Measurements from ENCODE around the gene GGA1.
"Not testable (repeated sequence)": the region's sequence is repeated elsewhere in the genome, so short reads cannot be mapped to it uniquely, and the experiment has no call there.

GGA1 gene

GRCh38 chr22:37604875-37605274 is 3.8 kb upstream of the GGA1 start:
- H3K4me2 ChIP-seq (ENCODE audit: low read length): no peak overlapping the region
- no peak overlapping the region for H4K8ac ChIP-seq (ENCODE audit: low read depth, low read length)
- H4K5ac ChIP-seq (ENCODE audit: low read length): no peak overlapping the region
- H2BK5ac ChIP-seq (ENCODE audit: low read length): no peak overlapping the region
- no peak overlapping the region for H3K9ac ChIP-seq (ENCODE audit: low read length)
- H3K79me1 ChIP-seq (ENCODE audit: low read length): peaks cover 2% of the 10 kb centered on the region
- no peaks in the 10 kb centered on the region for H3K27me3 ChIP-seq (ENCODE audit: insufficient read depth, low read length, poor library complexity)
- H3K56ac ChIP-seq (ENCODE audit: low read length): no peak overlapping the region
- H3K4me1 ChIP-seq (ENCODE audit: control insufficient read depth, low read depth, low read length): peaks cover 3% of the 10 kb centered on the region
- H3K36me3 ChIP-seq (ENCODE audit: control insufficient read depth, insufficient read depth, low read length): no peaks in the 10 kb centered on the region
- no peak overlapping the region for H3K27ac ChIP-seq (ENCODE audit: low read depth, low read length)
- no peak overlapping the region for H2BK15ac ChIP-seq (replicated peaks; ENCODE audit: low read depth)
- H3K4ac ChIP-seq (ENCODE audit: low read depth, low read length): no peak overlapping the region
- no peak overlapping the region for H3K18ac ChIP-seq (ENCODE audit: low read length)
- no peak for DNase-seq
- H3K23ac ChIP-seq (ENCODE audit: low read length): no peak overlapping the region
- WGBS (ENCODE audit: extremely low coverage, insufficient coverage, low lambda C conversion rate): no CpG with 5 or more reads among the region's 5 CpGs
- no peak overlapping the region for H3K4me3 ChIP-seq (ENCODE audit: low read length)
- no peaks in the 10 kb centered on the region for H3K79me2 ChIP-seq (ENCODE audit: control insufficient read depth, insufficient read depth, low read length)
- H2AK5ac ChIP-seq (ENCODE audit: low read length): no peak overlapping the region
- H2BK120ac ChIP-seq (ENCODE audit: low read depth, low read length): no peak overlapping the region

- Histone ChIP-seq H3K4me1 (ENCODE audit: control insufficient read depth, low read depth, low read length) (no peaks in the 10 kb centered on the region), H3K23ac (ENCODE audit: low read length) (no peak overlapping the region), H3K4me3 (ENCODE audit: low read length) (no peak overlapping the region), H3K4me2 (ENCODE audit: low read length) (peak overlapping the region; percentile 40), H4K5ac (ENCODE audit: low read length) (no peak overlapping the region), H3K56ac (ENCODE audit: low read length) (peak overlapping the region; percentile 99), H2BK5ac (ENCODE audit: low read length) (no peak overlapping the region), H3K27ac (ENCODE audit: low read depth, low read length) (peak overlapping the region; percentile 4), H2BK15ac (replicated peaks; ENCODE audit: low read depth) (no peak overlapping the region), H3K79me1 (ENCODE audit: low read length) (peaks cover 7% of the 10 kb centered on the region), H2BK120ac (ENCODE audit: low read depth, low read length) (no peak overlapping the region), H2AK5ac (ENCODE audit: low read length) (no peak overlapping the region), H3K9ac (ENCODE audit: low read length) (peak overlapping the region; percentile 35), H4K8ac (ENCODE audit: low read depth, low read length) (no peak overlapping the region), H3K18ac (ENCODE audit: low read length) (peak overlapping the region; percentile 53), H3K4ac (ENCODE audit: low read depth, low read length) (peak overlapping the region; percentile 26), H3K27me3 (ENCODE audit: insufficient read depth, low read length, poor library complexity) (no peaks in the 10 kb centered on the region), H3K79me2 (ENCODE audit: control insufficient read depth, insufficient read depth, low read length) (peaks cover 4% of the 10 kb centered on the region), H3K36me3 (ENCODE audit: control insufficient read depth, insufficient read depth, low read length) (no peaks in the 10 kb centered on the region)
- DNase-seq: peak; percentile 96
- WGBS (ENCODE audit: extremely low coverage, insufficient coverage, low lambda C conversion rate): no CpG with 5 or more reads among the region's 44 CpGs
These were observed 1.4 kb upstream of the GGA1 start for GRCh38 chr22:37607010-37607934.

GRCh38 chr22:37607935-37608476 is 628 bp upstream of the GGA1 start:
- peak overlapping the region; percentile 70 for H3K4ac ChIP-seq (ENCODE audit: low read depth, low read length)
- peak overlapping the region; percentile 78 for H3K18ac ChIP-seq (ENCODE audit: low read length)
- H3K27ac ChIP-seq (ENCODE audit: low read depth, low read length): peak overlapping the region; percentile 99
- no peaks in the 10 kb centered on the region for H3K36me3 ChIP-seq (ENCODE audit: control insufficient read depth, insufficient read depth, low read length)
- H2AK5ac ChIP-seq (ENCODE audit: low read length): no peak overlapping the region
- H3K4me1 ChIP-seq (ENCODE audit: control insufficient read depth, low read depth, low read length): no peaks in the 10 kb centered on the region
- H3K4me2 ChIP-seq (ENCODE audit: low read length): peak overlapping the region; percentile 74
- no peak overlapping the region for H3K23ac ChIP-seq (ENCODE audit: low read length)
- no CpG with 5 or more reads among the region's 17 CpGs for WGBS (ENCODE audit: extremely low coverage, insufficient coverage, low lambda C conversion rate)
- peak overlapping the region; percentile 97 for H3K9ac ChIP-seq (ENCODE audit: low read length)
- H2BK5ac ChIP-seq (ENCODE audit: low read length): no peak overlapping the region
- peaks cover 7% of the 10 kb centered on the region for H3K79me1 ChIP-seq (ENCODE audit: low read length)
- peak overlapping the region; percentile 83 for H3K4me3 ChIP-seq (ENCODE audit: low read length)
- H2BK120ac ChIP-seq (ENCODE audit: low read depth, low read length): no peak overlapping the region
- H3K56ac ChIP-seq (ENCODE audit: low read length): peak overlapping the region; percentile 99
- peak overlapping the region; percentile 98 for H4K8ac ChIP-seq (ENCODE audit: low read depth, low read length)
- H2BK15ac ChIP-seq (replicated peaks; ENCODE audit: low read depth): peak overlapping the region; percentile 58
- no peaks in the 10 kb centered on the region for H3K27me3 ChIP-seq (ENCODE audit: insufficient read depth, low read length, poor library complexity)
- H3K79me2 ChIP-seq (ENCODE audit: control insufficient read depth, insufficient read depth, low read length): peaks cover 4% of the 10 kb centered on the region
- peak overlapping the region; percentile 98 for H4K5ac ChIP-seq (ENCODE audit: low read length)
- no peak for DNase-seq

- no peaks in the 10 kb centered on the region for H3K4me1 ChIP-seq (ENCODE audit: control insufficient read depth, low read depth, low read length)
- H3K4me2 ChIP-seq (ENCODE audit: low read length): peak overlapping the region; percentile 38
- H3K23ac ChIP-seq (ENCODE audit: low read length): peak overlapping the region; percentile 50
- no peak overlapping the region for H2BK15ac ChIP-seq (replicated peaks; ENCODE audit: low read depth)
- peaks cover 7% of the 10 kb centered on the region for H3K79me1 ChIP-seq (ENCODE audit: low read length)
- peak overlapping the region; percentile 95 for H3K9ac ChIP-seq (ENCODE audit: low read length)
- no peak overlapping the region for H4K5ac ChIP-seq (ENCODE audit: low read length)
- H3K36me3 ChIP-seq (ENCODE audit: control insufficient read depth, insufficient read depth, low read length): peaks cover 4% of the 10 kb centered on the region
- no peak overlapping the region for H2BK120ac ChIP-seq (ENCODE audit: low read depth, low read length)
- H3K4ac ChIP-seq (ENCODE audit: low read depth, low read length): peak overlapping the region; percentile 40
- peak; percentile 38 for DNase-seq
- no CpG with 5 or more reads among the region's 26 CpGs for WGBS (ENCODE audit: extremely low coverage, insufficient coverage, low lambda C conversion rate)
- peak overlapping the region; percentile 79 for H3K27ac ChIP-seq (ENCODE audit: low read depth, low read length)
- H2BK5ac ChIP-seq (ENCODE audit: low read length): no peak overlapping the region
- no peak overlapping the region for H2AK5ac ChIP-seq (ENCODE audit: low read length)
- no peaks in the 10 kb centered on the region for H3K27me3 ChIP-seq (ENCODE audit: insufficient read depth, low read length, poor library complexity)
- peak overlapping the region; percentile 99 for H3K56ac ChIP-seq (ENCODE audit: low read length)
- H3K18ac ChIP-seq (ENCODE audit: low read length): no peak overlapping the region
- H3K79me2 ChIP-seq (ENCODE audit: control insufficient read depth, insufficient read depth, low read length): peaks cover 4% of the 10 kb centered on the region
- peak overlapping the region; percentile 92 for H3K4me3 ChIP-seq (ENCODE audit: low read length)
- no peak overlapping the region for H4K8ac ChIP-seq (ENCODE audit: low read depth, low read length)
These were observed 862 bp downstream of the GGA1 start for GRCh38 chr22:37609240-37610152.

GRCh38 chr22:37610153-37610475 is 1.5 kb downstream of the GGA1 start:
- not testable (repeated sequence) for H2AK5ac ChIP-seq (ENCODE audit: low read length); H3K4me1 ChIP-seq (ENCODE audit: control insufficient read depth, low read depth, low read length); H3K18ac ChIP-seq (ENCODE audit: low read length); H3K4ac ChIP-seq (ENCODE audit: low read depth, low read length); H3K56ac ChIP-seq (ENCODE audit: low read length); H2BK15ac ChIP-seq (replicated peaks; ENCODE audit: low read depth); H3K36me3 ChIP-seq (ENCODE audit: control insufficient read depth, insufficient read depth, low read length); H3K79me1 ChIP-seq (ENCODE audit: low read length); H4K8ac ChIP-seq (ENCODE audit: low read depth, low read length); DNase-seq; H3K23ac ChIP-seq (ENCODE audit: low read length); H3K79me2 ChIP-seq (ENCODE audit: control insufficient read depth, insufficient read depth, low read length); H3K4me2 ChIP-seq (ENCODE audit: low read length); H3K27ac ChIP-seq (ENCODE audit: low read depth, low read length); H2BK5ac ChIP-seq (ENCODE audit: low read length); H3K4me3 ChIP-seq (ENCODE audit: low read length); H4K5ac ChIP-seq (ENCODE audit: low read length); H3K27me3 ChIP-seq (ENCODE audit: insufficient read depth, low read length, poor library complexity); H2BK120ac ChIP-seq (ENCODE audit: low read depth, low read length)
- H3K9ac ChIP-seq (ENCODE audit: low read length): peak overlapping the region; percentile 95
- no CpG with 5 or more reads among the region's 3 CpGs for WGBS (ENCODE audit: extremely low coverage, insufficient coverage, low lambda C conversion rate)

Data from mesendoderm (in vitro differentiated cells).